AG04449 (cell line): ENCODE results near the gene NOPCHAP1.
A peak's percentile ranks its signal among the peaks of the same experiment; 100 is the strongest.
"Not testable (repeated sequence)": the region's sequence is repeated elsewhere in the genome, so short reads cannot be mapped to it uniquely, and the experiment has no call there.

Experiments
- CTCF ChIA-PET: fragments of 350-600 bp; formaldehyde crosslinking; extraction: SDS; loops from one replicate; lab custom pipeline; 2021; ENCODE audit warnings: antibody characterized with exemption; lab: Yijun Ruan, JAX
- POLR2A ChIA-PET: fragments of 400-600, 350-600 bp; formaldehyde crosslinking; extraction: SDS; loops from one replicate; lab custom pipeline; 2020; ENCODE audit warnings: antibody characterized with exemption, inconsistent platforms; lab: Yijun Ruan, JAX
- DNase-seq: peaks from one replicate; pipeline ENCODE4 v3.0.0-alpha.2; 2010; ENCODE audit warnings: low read depth, low spot score
- H3K4me3 ChIP-seq: 2 replicates; pipeline ENCODE4 v1.5.1; 2011; ENCODE audit warnings: low read depth, mild to moderate bottlenecking, control low read depth, low read length
- CTCF ChIP-seq: IDR thresholded peaks from one replicate; pipeline ENCODE4 v1.5.1; 2011; ENCODE audit warnings: mild to moderate bottlenecking, moderate library complexity, low read length, control low read depth, inconsistent platforms; ENCODE audit not compliant: insufficient read depth; ENCODE audit errors: missing control alignments

Gene NOPCHAP1

GRCh38 chr12:104986022-104986941 is at the start of gene NOPCHAP1:
Gene NOPCHAP1, plus strand, starts transcription at chr12:104986316. Its CDS starts 37 bp downstream, at chr12:104986353.
- no peak for TF ChIP-seq CTCF
- peak within 1 kb of the TSS; percentile 94 for H3K4me3 ChIP-seq
- POLR2A ChIA-PET, result no interaction called here
- peak; percentile 9 for DNase-seq
- CTCF ChIA-PET, result interaction anchor here (0.9 to 1.4 kb wide), 3 partner anchors 9 to 66 kb away, joined by 3 to 4 read pairs (median 4); no protein-coding TSS in a partner anchor

- ChIA-PET POLR2A (interaction anchor here (0.6 kb wide), 1 partner anchor 603 kb away, joined by 4 read pairs; no protein-coding TSS in a partner anchor), CTCF (interaction anchor here (1.0 kb wide), 1 partner anchor 557 kb away, joined by 5 read pairs; no protein-coding TSS in a partner anchor)
- no peak for TF ChIP-seq CTCF
- no peak for DNase-seq
- H3K4me3 ChIP-seq, result no peak overlapping the region
Observed at GRCh38 chr12:104938371-104938770, 47.7 kb upstream of the NOPCHAP1 start.

GRCh38 chr12:104939089-104939488 is 47.0 kb upstream of the NOPCHAP1 start:
- CTCF ChIA-PET, result no interaction called here
- POLR2A ChIA-PET, result no interaction called here
- no peak overlapping the region for H3K4me3 ChIP-seq
- no peak for TF ChIP-seq CTCF
- no peak for DNase-seq

- no peak overlapping the region for H3K4me3 ChIP-seq
- ChIA-PET CTCF (interaction anchor here (1.3 kb wide), 1 partner anchor 11 kb away, joined by 3 read pairs; no protein-coding TSS in a partner anchor), POLR2A (no interaction called here)
- no peak for DNase-seq
- no peak for TF ChIP-seq CTCF
Observed at GRCh38 chr12:104941454-104941853, 44.7 kb upstream of the NOPCHAP1 start.

- no peak overlapping the region for H3K4me3 ChIP-seq
- no peak for DNase-seq
- ChIA-PET POLR2A (no interaction called here), CTCF (no interaction called here)
- no peak for TF ChIP-seq CTCF
Observed at GRCh38 chr12:104942075-104942474, 44.0 kb upstream of the NOPCHAP1 start.

GRCh38 chr12:104943401-104943800 is 42.7 kb upstream of the NOPCHAP1 start:
- CTCF ChIA-PET, result interaction anchor here (0.6 to 1.3 kb wide), 2 partner anchors 26 to 562 kb away, joined by 3 to 4 read pairs; no protein-coding TSS in a partner anchor
- DNase-seq, H3K4me3 ChIP-seq, POLR2A ChIA-PET: not testable (repeated sequence)
